Esophagus squamous epithelium (tissue), 5 donors: ENCODE data around the gene ZFYVE28. TPM values are rescaled to one million over a fixed set of nuclear protein-coding genes. Genes with fewer than 3 reads are reported as not detected.

Source experiments
- DNase-seq: peaks from one replicate; lab custom pipeline; 2025; lab: John Stamatoyannopoulos, UW
- H3K27ac ChIP-seq, 4 donors: fragments of 200-600 bp; sonication (generic); one replicate each; pipeline ENCODE4 v1.5.1; 2016 to 2019; ENCODE audit warnings: mild to moderate bottlenecking in 1 of 4
- H3K27me3 ChIP-seq, 4 donors: fragments of 200-600 bp; sonication (generic); 1 replicate in 3 of 4; 2 replicates in 1 of 4; pipeline versions ENCODE4 v1.5.1 to v1.6.0; 2017 to 2021; ENCODE audit warnings: antibody characterized with exemption in 1 of 4
- H3K36me3 ChIP-seq, 3 donors: fragments of 200-600 bp; sonication (generic); one replicate each; pipeline ENCODE4 v1.5.1; 2016 to 2019
- H3K4me1 ChIP-seq, 3 donors: fragments of 200-600 bp; sonication (generic); one replicate each; pipeline ENCODE4 v1.5.1; 2017 to 2019
- H3K4me3 ChIP-seq, 4 donors: fragments of 200-600 bp; sonication (generic); 1 replicate in 3 of 4; 2 replicates in 1 of 4; pipeline ENCODE4 v1.5.1; 2016 to 2019; ENCODE audit warnings: mild to moderate bottlenecking in 2 of 4, moderate library complexity in 1 of 4
- H3K9me3 ChIP-seq, 3 donors: fragments of 200-600 bp; sonication (generic); one replicate each; pipeline ENCODE4 v1.5.1; 2016 to 2019
- CTCF ChIP-seq, 6 experiments: fragments of 450-650 bp in 4 of 6; fragments of 200-600 bp in 2 of 6; sonication (generic) in 2 of 6; IDR thresholded peaks; one replicate each; pipeline ENCODE4 v1.5.1; 2016 to 2019; ENCODE audit warnings: antibody characterized with exemption in 6 of 6, mild to moderate bottlenecking in 4 of 6, moderate library complexity in 4 of 6
- POLR2A ChIP-seq, 4 donors: fragments of 450-650 bp; IDR thresholded peaks; one replicate each; pipeline ENCODE4 v1.6.1; 2017; ENCODE audit warnings: antibody characterized with exemption in 4 of 4, mild to moderate bottlenecking in 4 of 4, moderate library complexity in 3 of 4
- WGBS, 2 donors: methylation state at CpG; one replicate each; pipeline ENCODE4 v1.1.5; 2018; 5-methylcytosine and 5-hydroxymethylcytosine counted together
- intact Hi-C: fragments of 100-400 bp; cut with DNase I; formaldehyde crosslinking; loops from one replicate; pipeline ENCODE4 v1.15.0; 2022
- total RNA-seq, 4 donors: library from RNA; depleted of rRNA; stranded (reverse); fragments of >200 nt; gene quantifications; one replicate each; pipeline ENCODE4 v1.1.0, GENCODE V29; 2016
- donor health status: DM: yes; HTN: yes; CAD: no.

The ZFYVE28 gene
- total RNA-seq, 4 donors from 2014 or later = 5.1 to 8.5 (median 8.2) TPM

- DNase-seq = no peak
- H3K36me3 ChIP-seq = no peaks in the 10 kb centered on the region
- H3K9me3 ChIP-seq = peaks cover 0 to 4% (median 4%) of the 10 kb centered on the region in 3 donors
- WGBS, 2 donors = 75 to 90% methylated on average over 4 to 6 of the region's 9 CpGs
- TF ChIP-seq CTCF (IDR thresholded peaks at IDR 0.05) (no peak), POLR2A (IDR thresholded peaks at IDR 0.05) (no peak)
- H3K27ac ChIP-seq = no peak overlapping the region
- peaks cover 8 to 29% (median 12%) of the 10 kb centered on the region in 3 donors for H3K4me1 ChIP-seq
- intact Hi-C loops = no loop called here
- H3K27me3 ChIP-seq = no peaks in the 10 kb centered on the region
- no peak overlapping the region for H3K4me3 ChIP-seq
Measured at GRCh38 chr4:2365913-2366210, 52.6 kb downstream of the ZFYVE28 start.

GRCh38 chr4:2365054-2365912, 53.2 kb downstream of the ZFYVE28 start:
- no peak for DNase-seq
- H3K27me3 ChIP-seq = no peaks in the 10 kb centered on the region
- H3K4me3 ChIP-seq = peak overlapping the region; percentile 37 to 70 (median 57)
- H3K4me1 ChIP-seq = peaks cover 8 to 29% (median 12%) of the 10 kb centered on the region in 3 donors
- H3K9me3 ChIP-seq = peaks cover 0 to 4% (median 4%) of the 10 kb centered on the region in 3 donors
- TF ChIP-seq CTCF (IDR thresholded peaks at IDR 0.05) = no peak
- no peak for TF ChIP-seq POLR2A (IDR thresholded peaks at IDR 0.05)
- intact Hi-C loops = no loop called here
- WGBS, 2 donors = 23 to 40% methylated on average over 1 to 7 of the region's 41 CpGs
- peak overlapping the region in 1 of 4 donors; percentile 39 for H3K27ac ChIP-seq
- no peaks in the 10 kb centered on the region for H3K36me3 ChIP-seq

GRCh38 chr4:2364654-2365053, 53.8 kb downstream of the ZFYVE28 start:
- no peak for DNase-seq
- Histone ChIP-seq H3K4me1 (peaks cover 8 to 29% (median 12%) of the 10 kb centered on the region in 3 donors), H3K36me3 (no peaks in the 10 kb centered on the region), H3K4me3 (peak overlapping the region; percentile 37 to 70 (median 57)), H3K27me3 (no peaks in the 10 kb centered on the region), H3K9me3 (peaks cover 0 to 4% (median 4%) of the 10 kb centered on the region in 3 donors), H3K27ac (peak overlapping the region in 2 of 4 donors; percentile 39 to 41)
- intact Hi-C loops = no loop called here
- WGBS, 2 donors = 47% methylated on average over 19 of the region's 47 CpGs; no CpG with 5 or more reads in 1 of the 2 donors
- TF ChIP-seq POLR2A (IDR thresholded peaks at IDR 0.05) = no peak
- no peak for TF ChIP-seq CTCF (IDR thresholded peaks at IDR 0.05)

GRCh38 chr4:2363951-2364653, 54.3 kb downstream of the ZFYVE28 start:
- no peak for DNase-seq
- H3K36me3 ChIP-seq = no peaks in the 10 kb centered on the region
- peak overlapping the region in 2 of 4 donors; percentile 39 to 41 for H3K27ac ChIP-seq
- intact Hi-C loops = no loop called here
- peaks cover 0 to 4% (median 4%) of the 10 kb centered on the region in 3 donors for H3K9me3 ChIP-seq
- H3K27me3 ChIP-seq = no peaks in the 10 kb centered on the region
- no peak for TF ChIP-seq CTCF (IDR thresholded peaks at IDR 0.05)
- no peak for TF ChIP-seq POLR2A (IDR thresholded peaks at IDR 0.05)
- whole genome bisulfite sequencing, 2 donors = 72% methylated on average over 5 of the region's 17 CpGs; no CpG with 5 or more reads in 1 of the 2 donors
- peak overlapping the region; percentile 37 to 70 (median 57) for H3K4me3 ChIP-seq
- peaks cover 8 to 29% (median 12%) of the 10 kb centered on the region in 3 donors for H3K4me1 ChIP-seq
